HEK293T (cell line): ENCODE data around the gene ZNF597.

Source experiments
- BHLHE40 ChIP-seq: fragments of 450-650 bp; IDR thresholded peaks from 2 replicates; pipeline ENCODE4 v1.6.1; 2016; ENCODE audit warnings: mild to moderate bottlenecking, moderate library complexity, borderline replicate concordance
- PKNOX1 ChIP-seq: fragments of 450-650 bp; IDR thresholded peaks from 2 replicates; pipeline ENCODE4 v1.6.1; 2016

GRCh38 chr16:3388325-3388724 is 55.0 kb downstream of the ZNF597 start:
- no peak for TF ChIP-seq PKNOX1
- no peak for TF ChIP-seq BHLHE40
